C4-2B (cell line): ENCODE results near the gene CLDND1.

Experiments
- H3K27ac ChIP-seq: fragments of 450-650 bp; 2 replicates; pipeline ENCODE4 v1.5.1; 2017
- CTCF ChIP-seq: fragments of 450-650 bp; conservative IDR thresholded peaks from 2 replicates; pipeline ENCODE4 v1.5.1; 2017; ENCODE audit warnings: mild to moderate bottlenecking
- ZFX ChIP-seq: fragments of 450-650 bp; IDR thresholded peaks from 2 replicates; pipeline ENCODE4 v1.6.1; 2017

Gene CLDND1

DNA sequence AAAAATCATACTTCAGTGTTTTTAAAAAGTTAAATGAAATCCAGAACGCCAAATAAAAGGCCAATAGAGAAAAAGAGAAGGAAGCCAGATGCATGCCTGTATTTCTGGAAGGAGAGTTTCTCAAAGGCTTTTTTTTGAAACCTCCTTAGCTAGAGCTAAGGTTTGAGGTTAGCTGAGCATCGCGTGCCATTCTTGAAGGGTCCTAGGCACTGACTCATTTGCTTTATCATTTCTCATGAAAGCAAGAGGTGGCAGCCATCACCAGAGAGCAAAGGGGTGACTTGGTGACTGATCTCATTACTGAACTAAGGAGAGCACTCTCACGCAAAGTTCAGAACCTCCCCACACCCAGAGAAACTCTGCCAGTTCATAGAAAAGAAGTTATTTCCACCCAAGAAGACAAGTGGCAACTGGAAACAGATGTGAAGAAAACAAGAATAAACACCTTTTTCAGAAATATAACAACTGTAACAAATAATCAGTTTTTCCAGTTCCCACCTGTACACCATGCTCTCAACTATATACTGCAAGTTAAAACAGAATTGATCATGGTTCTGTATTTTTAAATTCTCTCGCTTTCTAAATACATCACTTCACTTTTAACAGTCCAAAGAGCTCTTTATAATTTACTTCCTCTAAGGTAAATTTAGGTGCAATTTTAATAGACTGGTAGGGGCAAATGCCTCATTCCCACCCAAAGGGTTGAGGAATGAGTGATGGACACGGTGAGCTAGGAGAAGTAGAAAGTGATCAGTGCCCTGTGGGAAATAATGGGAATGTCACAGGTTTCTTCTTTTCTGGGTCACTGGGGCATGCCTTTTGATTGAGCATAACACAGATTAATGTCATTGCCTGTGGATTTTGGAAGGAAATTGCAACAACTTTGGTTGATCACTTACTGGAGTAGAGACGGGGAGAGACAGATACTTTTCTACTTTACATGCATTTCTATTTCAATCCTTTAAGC, 33.7 kb upstream of the CLDND1 start:
- no peak for TF ChIP-seq CTCF
- TF ChIP-seq ZFX, result no peak
- no peak overlapping the region for H3K27ac ChIP-seq

- TF ChIP-seq ZFX (no peak), CTCF (no peak)
- no peak overlapping the region for H3K27ac ChIP-seq
Observed at GRCh38 chr3:98555025-98555379, 32.3 kb upstream of the CLDND1 start.

DNA sequence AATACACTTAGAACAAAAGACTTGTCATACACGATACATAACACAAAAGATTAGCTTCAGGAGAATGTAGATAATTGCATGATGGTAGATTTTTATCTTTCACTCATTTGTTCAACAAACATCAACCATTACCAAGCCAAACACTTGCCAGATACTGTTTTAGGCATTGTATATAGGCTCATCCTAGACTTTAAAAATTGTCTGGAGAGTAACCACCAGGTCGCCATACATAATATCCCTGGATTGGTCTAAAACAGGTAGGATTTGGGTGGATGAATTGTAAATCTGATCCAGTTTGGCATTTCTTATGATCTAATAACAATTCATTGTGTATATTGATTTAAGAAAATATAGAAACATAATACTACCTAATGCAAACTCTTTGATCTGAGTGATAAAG, 31.9 kb upstream of the CLDND1 start:
- no peak for TF ChIP-seq CTCF
- no peak for TF ChIP-seq ZFX
- no peak overlapping the region for H3K27ac ChIP-seq

DNA sequence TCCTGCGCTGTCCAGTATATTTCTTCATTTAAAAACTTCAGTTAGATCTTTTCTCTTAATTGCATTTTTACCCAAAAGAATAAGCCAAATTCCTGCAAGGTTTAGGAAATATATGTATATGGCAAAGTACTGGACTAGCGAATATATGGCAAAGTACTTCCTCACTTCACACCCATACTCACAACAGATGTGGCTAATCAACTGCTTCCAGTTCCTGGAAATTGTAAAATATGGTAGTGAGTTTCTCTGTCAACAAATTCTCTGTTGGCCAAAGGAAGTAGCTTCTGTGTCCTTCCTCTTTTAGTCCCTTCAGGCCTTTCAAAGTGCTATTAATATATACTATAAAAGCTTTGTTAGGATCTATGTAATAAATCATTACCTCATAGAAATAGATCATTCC, 31.1 kb upstream of the CLDND1 start:
- H3K27ac ChIP-seq, result no peak overlapping the region
- TF ChIP-seq CTCF (no peak), ZFX (no peak)

DNA sequence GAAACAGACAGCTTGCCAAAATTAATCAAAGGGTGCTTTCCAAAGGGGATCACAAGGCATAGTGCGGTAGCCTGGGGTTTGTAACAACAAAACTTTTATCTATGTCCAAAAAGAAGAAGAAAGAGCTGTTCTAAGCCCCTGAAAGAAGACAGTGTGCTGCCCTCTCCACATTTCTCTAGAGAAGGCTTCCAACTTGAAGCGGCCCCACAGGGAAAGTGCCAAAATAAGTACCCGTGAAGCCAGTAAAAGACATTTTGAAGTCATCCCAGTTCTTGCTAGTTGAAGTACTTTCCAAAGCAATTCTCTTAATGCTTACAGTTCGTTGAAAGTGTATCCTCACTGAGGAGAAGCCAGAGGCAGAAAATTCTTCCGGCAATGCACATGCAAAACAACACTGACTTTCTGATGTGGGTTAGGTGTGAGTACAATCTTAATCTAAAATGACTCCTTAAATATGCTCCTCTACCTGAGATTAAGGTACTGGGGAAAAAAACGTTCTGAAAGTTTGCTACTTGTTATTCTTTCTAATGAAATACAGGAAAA, 30.4 kb upstream of the CLDND1 start:
- TF ChIP-seq ZFX (no peak), CTCF (no peak)
- no peak overlapping the region for H3K27ac ChIP-seq

DNA sequence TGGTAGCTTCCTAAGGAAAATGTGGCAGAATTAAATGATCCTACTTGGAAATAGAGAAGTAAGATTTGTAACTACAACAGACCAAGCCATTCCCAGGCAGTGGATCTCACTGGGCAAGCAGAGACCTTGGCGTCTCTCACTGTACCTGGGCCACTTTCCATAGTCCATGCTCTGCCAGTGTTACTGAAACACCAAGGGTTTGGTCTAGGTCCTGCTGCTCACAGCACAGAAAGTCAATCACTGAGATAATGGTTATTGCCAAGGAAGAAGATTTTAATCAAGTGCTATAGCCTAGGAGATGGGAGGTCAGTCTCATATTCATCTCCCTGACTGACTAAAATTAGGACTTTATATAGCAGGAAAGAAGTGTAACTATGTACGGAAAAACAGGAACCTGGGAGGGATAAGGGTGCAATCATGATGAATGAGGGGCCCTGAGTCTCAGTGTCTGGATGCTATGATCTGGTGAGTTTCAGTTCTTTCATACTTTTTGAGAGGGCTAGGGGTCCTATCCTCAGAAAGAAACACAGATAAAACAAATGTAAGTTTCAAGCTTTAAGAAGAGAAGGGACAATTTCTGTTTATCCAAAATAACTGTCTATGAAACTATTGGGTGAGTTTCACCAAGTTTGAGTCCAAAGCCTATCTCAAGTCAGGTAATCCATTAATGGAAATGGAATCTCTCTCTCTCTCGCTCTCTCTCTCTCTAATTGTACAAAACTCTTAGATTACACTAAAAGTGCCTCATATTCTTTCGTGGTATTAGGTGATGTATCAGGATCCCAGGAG, 29.7 kb upstream of the CLDND1 start:
- no peak overlapping the region for H3K27ac ChIP-seq
- no peak for TF ChIP-seq ZFX
- TF ChIP-seq CTCF, result no peak

- H3K27ac ChIP-seq, result no peak overlapping the region
- TF ChIP-seq CTCF (no peak), ZFX (no peak)
Observed at GRCh38 chr3:98551754-98552153, 29.1 kb upstream of the CLDND1 start.
